Measurements from ENCODE around the gene HABP4.
A peak's percentile ranks its signal among the peaks of the same experiment; 100 is the strongest.

Gene HABP4

GRCh38 chr9:96429732-96430131 is 20.2 kb upstream of the HABP4 start:
- DNase-seq, result no peak
- in situ Hi-C loops (cut with HindIII; ENCODE audit: low pct_ligation_motif_present, low pct_unique_long_range_greater_than_20kb, low sequenced_read_pairs), result no loop called here

DNA sequence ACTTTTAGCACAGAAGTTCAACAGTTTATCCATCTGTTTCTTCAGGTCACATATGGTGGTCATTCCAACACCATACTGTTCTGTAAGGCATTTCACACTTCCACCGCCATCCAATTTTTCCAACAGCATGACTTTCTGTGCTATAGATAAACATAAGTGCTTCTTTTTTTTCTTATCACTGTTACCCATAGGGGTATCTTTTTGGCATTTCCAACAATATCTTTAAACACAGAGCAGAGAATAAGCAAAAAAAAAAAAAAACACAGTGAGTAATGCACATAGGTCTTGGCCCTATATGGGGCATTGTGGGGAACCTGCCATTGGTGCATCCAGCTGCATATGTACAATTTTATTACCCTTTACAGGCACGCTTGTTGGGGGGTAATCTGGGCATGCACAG is 19.6 kb upstream of the HABP4 start:
- no peak for DNase-seq
- in situ Hi-C loops (cut with HindIII; ENCODE audit: low pct_ligation_motif_present, low pct_unique_long_range_greater_than_20kb, low sequenced_read_pairs), result no loop called here

DNA sequence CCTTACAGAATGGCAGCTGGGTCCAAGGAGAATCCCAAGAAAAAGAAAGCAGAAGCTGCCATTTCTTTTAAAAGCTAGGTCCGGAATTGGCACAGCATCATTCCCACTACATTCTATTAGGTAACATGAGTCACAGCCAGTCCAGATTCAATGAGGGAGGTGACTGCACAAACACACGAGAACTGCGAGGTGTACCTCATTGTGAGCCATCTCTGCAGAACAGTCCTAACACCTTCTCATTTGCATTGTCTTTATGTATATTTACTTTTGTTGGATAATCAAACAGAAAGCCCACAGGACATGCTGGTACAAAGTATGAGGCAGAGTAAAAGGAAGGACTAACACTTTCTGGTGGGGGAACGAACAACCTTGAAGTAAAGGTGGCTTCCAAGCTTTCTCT is 14.6 kb upstream of the HABP4 start:
- no peak for DNase-seq
- in situ Hi-C loops (cut with HindIII; ENCODE audit: low pct_ligation_motif_present, low pct_unique_long_range_greater_than_20kb, low sequenced_read_pairs), result no loop called here

- in situ Hi-C loops (cut with HindIII; ENCODE audit: low pct_ligation_motif_present, low pct_unique_long_range_greater_than_20kb, low sequenced_read_pairs), result no loop called here
- no peak for DNase-seq
Observed at GRCh38 chr9:96436063-96436455, 13.9 kb upstream of the HABP4 start.

DNA sequence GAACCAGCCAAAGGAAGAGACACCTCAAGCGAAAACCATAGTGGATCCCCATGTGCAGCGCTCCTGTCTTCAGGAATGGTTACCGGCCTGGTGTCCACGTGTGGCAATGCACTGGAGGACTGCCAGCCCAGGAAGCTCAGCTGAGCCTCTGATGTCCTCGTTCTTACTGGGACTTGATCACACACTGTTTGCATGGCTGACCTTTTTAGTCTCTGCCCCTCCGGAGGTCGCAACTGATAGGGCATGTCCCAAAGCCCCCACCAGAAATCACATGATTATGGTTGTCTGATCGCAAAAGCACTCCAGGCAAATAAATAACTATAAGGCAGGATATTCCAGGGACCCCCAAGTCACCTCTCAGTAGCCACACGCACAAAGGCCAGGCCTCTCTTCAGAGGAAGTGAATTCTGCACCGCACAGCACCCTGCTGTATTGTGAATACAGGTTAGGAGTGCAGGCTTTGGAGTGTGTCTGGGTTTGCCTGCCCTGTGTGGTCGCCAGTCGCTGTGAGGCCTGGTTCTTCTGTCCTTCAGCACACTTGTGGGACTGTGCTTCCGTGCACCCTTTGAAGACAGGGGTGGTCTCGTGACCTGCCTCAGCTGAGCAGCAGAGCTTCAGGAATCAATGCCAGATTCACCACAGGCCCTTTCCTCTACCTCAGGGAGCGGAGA is 13.4 kb upstream of the HABP4 start:
- DNase-seq, result no peak
- in situ Hi-C loops (cut with HindIII; ENCODE audit: low pct_ligation_motif_present, low pct_unique_long_range_greater_than_20kb, low sequenced_read_pairs), result no loop called here

DNA sequence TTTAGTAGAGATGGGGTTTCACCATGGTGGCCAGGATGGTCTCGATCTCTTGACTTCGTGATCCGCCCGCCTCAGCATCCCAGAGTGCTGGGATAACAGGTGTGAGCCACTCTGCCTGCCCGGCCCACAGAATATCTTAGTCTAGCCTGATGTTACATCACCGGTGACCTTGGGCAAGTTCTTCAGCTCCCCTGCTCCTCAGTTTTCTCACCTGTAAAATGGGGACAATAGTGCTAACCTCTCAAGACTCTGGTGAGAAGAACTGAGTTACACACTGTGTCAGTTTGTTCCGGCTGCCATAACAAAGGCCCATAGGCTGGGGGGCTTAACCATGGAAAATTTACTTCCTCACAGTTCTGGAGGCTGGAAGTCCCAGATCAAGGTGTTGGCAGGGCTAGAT is 12.5 kb upstream of the HABP4 start:
- in situ Hi-C loops (cut with HindIII; ENCODE audit: low pct_ligation_motif_present, low pct_unique_long_range_greater_than_20kb, low sequenced_read_pairs), result no loop called here
- no peak for DNase-seq

DNA sequence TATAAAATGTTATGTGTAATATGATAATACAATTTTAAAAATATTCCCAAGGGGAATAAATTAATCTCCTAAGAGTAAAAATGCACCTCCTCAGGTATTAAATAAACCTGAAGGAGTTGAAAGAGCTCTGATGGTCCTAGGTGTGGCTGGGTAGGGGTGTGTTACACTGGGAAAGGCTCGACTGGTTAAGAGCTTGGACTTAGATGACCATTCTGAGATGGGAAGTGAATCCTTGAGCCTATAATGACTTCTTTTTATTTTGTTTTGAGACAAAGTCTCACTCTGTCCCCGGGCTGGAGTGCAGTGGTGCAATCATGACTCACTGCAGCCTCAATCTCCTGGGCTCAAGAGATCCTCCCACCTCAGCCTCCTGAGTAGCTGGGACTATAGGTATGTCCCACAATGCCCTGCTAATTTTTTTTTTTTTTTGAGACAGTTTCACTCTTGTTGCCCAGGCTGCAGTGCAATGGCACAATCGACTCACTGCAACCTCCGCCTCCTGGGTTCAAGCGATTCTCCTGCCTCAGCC is 9.2 kb upstream of the HABP4 start:
- DNase-seq, result no peak

GRCh38 chr9:96441798-96442445 is 8.0 kb upstream of the HABP4 start:
- in situ Hi-C loops (cut with HindIII; ENCODE audit: low pct_ligation_motif_present, low pct_unique_long_range_greater_than_20kb, low sequenced_read_pairs), result no loop called here
- peak; percentile 34 for DNase-seq

More for the DNA sequence above, 9.2 kb upstream of the HABP4 start:
- in situ Hi-C loops (cut with HindIII; ENCODE audit: low pct_ligation_motif_present, low pct_unique_long_range_greater_than_20kb, low sequenced_read_pairs), result no loop called here

DNA sequence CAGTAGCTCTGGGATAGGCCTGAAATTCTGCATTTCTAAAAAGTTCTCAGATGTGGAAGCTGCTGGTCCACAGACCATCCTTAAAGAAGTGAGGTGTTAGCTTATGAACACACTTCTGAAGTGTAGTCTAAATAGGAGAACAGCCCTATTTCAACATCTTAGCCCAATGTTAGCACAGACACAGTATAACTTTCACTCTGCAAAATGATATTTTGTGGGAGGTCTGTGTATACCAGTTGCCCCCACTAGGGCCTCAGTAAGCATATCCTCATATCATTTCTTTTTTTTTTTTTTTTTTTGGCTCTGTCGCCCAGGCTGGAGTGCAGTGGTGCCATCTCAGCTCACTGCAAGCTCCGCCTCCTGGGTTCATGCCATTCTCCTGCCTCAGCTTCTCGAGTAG is 7.5 kb upstream of the HABP4 start:
- in situ Hi-C loops (cut with HindIII; ENCODE audit: low pct_ligation_motif_present, low pct_unique_long_range_greater_than_20kb, low sequenced_read_pairs), result no loop called here
- no peak for DNase-seq

DNA sequence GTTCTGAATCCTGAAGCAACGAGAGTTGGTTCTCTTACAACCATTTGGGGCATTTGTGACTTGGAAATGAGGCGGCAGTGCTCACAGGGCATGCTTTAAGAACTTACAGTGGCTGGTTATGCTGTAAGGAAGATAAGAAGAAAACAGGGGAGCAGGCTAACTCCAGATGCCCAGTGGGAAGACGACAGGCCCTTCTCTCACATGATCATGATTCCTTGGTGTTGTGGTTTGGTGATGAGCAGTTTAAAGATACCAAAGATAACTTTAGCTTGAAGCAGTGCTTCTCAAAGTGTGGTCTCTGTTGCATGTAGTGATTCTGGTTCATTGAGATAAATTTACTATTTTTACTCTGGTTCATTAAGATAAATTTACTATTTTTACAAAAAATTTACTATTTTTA is 2.6 kb upstream of the HABP4 start:
- DNase-seq, result no peak
- in situ Hi-C loops (cut with HindIII; ENCODE audit: low pct_ligation_motif_present, low pct_unique_long_range_greater_than_20kb, low sequenced_read_pairs), result no loop called here

- in situ Hi-C loops (cut with HindIII; ENCODE audit: low pct_ligation_motif_present, low pct_unique_long_range_greater_than_20kb, low sequenced_read_pairs), result no loop called here
- DNase-seq, result no peak
Observed at GRCh38 chr9:96448546-96449170, 1.3 kb upstream of the HABP4 start.

- in situ Hi-C loops (cut with HindIII; ENCODE audit: low pct_ligation_motif_present, low pct_unique_long_range_greater_than_20kb, low sequenced_read_pairs), result no loop called here
- no peak for DNase-seq
Observed at GRCh38 chr9:96449523-96449844, 485 bp upstream of the HABP4 start.

DNA sequence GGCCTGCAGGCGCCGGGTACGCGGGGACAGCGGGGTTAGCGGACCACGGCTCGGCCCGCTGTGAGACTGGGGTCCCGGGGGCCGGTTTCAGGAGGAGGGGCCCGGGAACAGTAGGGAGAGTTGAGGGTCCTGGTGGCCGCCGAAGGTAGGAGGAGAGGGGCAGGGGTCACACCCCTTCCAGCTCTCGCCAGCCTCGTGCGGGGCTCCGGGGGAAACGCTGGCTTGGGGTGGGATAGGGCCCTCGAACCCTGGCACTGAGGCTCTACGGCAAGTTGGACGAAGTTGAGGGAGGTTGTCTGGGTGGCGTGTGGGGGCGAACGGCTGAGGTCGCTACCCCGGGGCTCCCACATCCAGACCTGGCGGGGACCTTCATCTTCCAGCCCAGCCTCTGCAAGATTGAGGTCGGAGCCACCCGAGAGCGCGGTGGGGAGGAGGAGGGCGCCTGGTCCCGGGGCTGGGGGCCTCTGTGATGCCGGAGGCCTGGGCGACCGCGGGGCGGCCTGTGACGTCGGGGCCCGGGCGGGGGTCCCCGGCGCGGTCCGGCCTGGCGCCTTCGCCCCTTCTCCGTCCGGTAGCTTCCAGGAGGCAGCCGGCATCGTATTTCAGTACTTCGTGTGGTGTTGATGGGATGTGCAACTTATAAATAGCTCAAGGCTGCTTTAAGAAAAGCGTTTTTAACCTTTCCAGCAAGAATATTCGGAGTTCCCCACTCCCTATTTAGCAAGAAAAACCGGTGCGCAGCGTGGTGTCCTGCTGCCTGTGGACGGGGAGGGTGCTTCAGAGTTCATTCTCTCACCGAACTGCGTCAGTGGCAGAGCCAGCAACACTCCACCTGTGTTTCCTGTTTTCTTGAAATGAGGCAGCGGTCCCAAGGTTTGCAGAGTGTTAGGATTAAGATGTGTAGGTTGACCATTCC is 902 bp downstream of the HABP4 start:
- peak; percentile 42 for DNase-seq
- in situ Hi-C loops (cut with HindIII; ENCODE audit: low pct_ligation_motif_present, low pct_unique_long_range_greater_than_20kb, low sequenced_read_pairs), result no loop called here

- in situ Hi-C loops (cut with HindIII; ENCODE audit: low pct_ligation_motif_present, low pct_unique_long_range_greater_than_20kb, low sequenced_read_pairs), result no loop called here
- peak; percentile 41 for DNase-seq
Observed at GRCh38 chr9:96453625-96454024, 3.7 kb downstream of the HABP4 start.

DNA sequence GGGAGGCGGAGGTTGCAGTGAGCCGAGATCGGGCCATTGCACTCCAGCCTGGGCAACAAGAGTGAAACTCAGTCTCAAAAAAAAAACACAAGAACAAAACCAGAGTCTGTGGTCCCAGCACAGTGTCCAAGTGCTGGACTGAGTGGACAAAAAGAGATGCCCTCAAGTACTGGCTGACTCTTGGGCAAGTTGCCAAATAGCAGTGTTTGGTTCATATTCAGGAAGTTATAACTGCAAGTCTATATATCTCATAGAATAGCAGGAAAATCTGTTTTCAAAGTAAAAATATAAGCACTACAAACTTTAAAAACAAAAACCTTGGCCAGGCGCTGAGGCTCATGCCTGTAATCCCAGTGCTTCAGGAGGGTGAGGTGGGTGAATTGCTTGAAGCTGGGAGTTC is 7.3 kb downstream of the HABP4 start:
- DNase-seq, result no peak
- in situ Hi-C loops (cut with HindIII; ENCODE audit: low pct_ligation_motif_present, low pct_unique_long_range_greater_than_20kb, low sequenced_read_pairs), result no loop called here

DNA sequence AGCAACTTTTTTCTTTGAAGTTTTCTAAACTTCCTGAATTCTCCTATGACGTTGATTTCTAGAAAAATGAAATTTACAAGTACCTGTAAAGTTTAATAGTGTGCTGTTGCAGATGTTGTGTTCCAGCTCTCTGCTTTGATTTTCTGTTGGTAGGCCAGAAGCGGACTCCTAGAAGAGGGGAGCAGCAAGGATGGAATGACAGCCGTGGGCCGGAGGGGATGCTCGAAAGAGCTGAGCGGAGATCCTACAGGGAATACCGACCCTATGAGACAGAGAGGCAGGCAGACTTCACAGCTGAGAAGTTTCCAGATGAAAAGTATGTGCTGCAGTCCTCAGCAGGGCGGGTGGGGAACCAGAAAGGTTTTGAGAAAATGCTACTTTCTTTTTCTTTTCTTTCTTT is 8.3 kb downstream of the HABP4 start:
- in situ Hi-C loops (cut with HindIII; ENCODE audit: low pct_ligation_motif_present, low pct_unique_long_range_greater_than_20kb, low sequenced_read_pairs), result no loop called here

GRCh38 chr9:96459268-96460007 is 9.5 kb downstream of the HABP4 start:
- in situ Hi-C loops (cut with HindIII; ENCODE audit: low pct_ligation_motif_present, low pct_unique_long_range_greater_than_20kb, low sequenced_read_pairs), result no loop called here
- DNase-seq, result no peak

More for the DNA sequence above, 8.3 kb downstream of the HABP4 start:
- DNase-seq, result no peak

DNA sequence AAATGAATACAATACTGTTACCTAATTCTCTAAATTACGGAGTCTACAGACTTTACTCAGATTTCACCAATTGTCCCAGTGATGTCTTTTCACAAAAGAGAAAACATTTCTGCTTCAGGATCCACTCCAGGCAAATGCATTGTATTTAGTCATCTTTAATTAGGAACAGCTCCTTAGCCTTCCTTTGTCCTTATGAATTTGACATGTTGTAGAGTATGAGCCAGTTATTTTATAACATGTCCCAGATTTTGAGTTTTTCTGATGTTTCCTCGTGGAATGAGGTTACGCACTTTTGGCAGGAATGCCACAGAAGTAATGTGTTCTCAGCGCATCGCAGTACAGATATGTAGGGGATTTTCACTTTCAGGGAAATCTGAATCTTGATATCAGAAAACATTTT is 10.5 kb downstream of the HABP4 start:
- in situ Hi-C loops (cut with HindIII; ENCODE audit: low pct_ligation_motif_present, low pct_unique_long_range_greater_than_20kb, low sequenced_read_pairs), result no loop called here
- no peak for DNase-seq
